HEK293 (cell line): Measurements from ENCODE around the gene JUP.

Source experiments
- AEBP2 ChIP-seq: fragments of 450-650 bp; formaldehyde crosslinking; IDR thresholded peaks from 2 replicates; pipeline ENCODE4 v1.5.1; 2016; ENCODE audit warnings: missing biosample characterization, missing genetic modification characterization, borderline replicate concordance
- HOXA7 ChIP-seq: sonication (generic); formaldehyde crosslinking; IDR thresholded peaks from 2 replicates; pipeline ENCODE4 v1.8.1; 2022; ENCODE audit warnings: missing genetic modification reagents, borderline replicate concordance
- KLF16 ChIP-seq: fragments of 450-650 bp; formaldehyde crosslinking; IDR thresholded peaks from 2 replicates; pipeline ENCODE4 v1.5.1; 2017; ENCODE audit warnings: missing biosample characterization, missing genetic modification characterization
- KLF7 ChIP-seq: fragments of 450-650 bp; formaldehyde crosslinking; IDR thresholded peaks from 2 replicates; pipeline ENCODE4 v1.5.1; 2016; ENCODE audit warnings: missing biosample characterization, missing genetic modification characterization, borderline replicate concordance
- MYNN ChIP-seq: fragments of 450-650 bp; formaldehyde crosslinking; IDR thresholded peaks from 2 replicates; pipeline ENCODE4 v1.5.1; 2016; ENCODE audit warnings: missing biosample characterization, missing genetic modification characterization, borderline replicate concordance
- SCRT2 ChIP-seq: fragments of 450-650 bp; formaldehyde crosslinking; IDR thresholded peaks from 2 replicates; pipeline ENCODE4 v1.5.1; 2016; ENCODE audit warnings: missing biosample characterization, missing genetic modification characterization
- SP7 ChIP-seq: fragments of 450-650 bp; formaldehyde crosslinking; IDR thresholded peaks from 2 replicates; pipeline ENCODE4 v1.5.1; 2016; ENCODE audit warnings: missing biosample characterization, missing genetic modification characterization
- WT1 ChIP-seq: fragments of 450-650 bp; formaldehyde crosslinking; IDR thresholded peaks from 2 replicates; pipeline ENCODE4 v1.5.1; 2016; ENCODE audit warnings: missing biosample characterization, missing genetic modification characterization
- YY1 ChIP-seq: fragments of 450-650 bp; formaldehyde crosslinking; IDR thresholded peaks from 2 replicates; pipeline ENCODE4 v1.5.1; 2018; ENCODE audit warnings: missing biosample characterization, missing genetic modification characterization
- ZBTB10 ChIP-seq: fragments of 450-650 bp; formaldehyde crosslinking; IDR thresholded peaks from 2 replicates; pipeline ENCODE4 v1.5.1; 2016; ENCODE audit warnings: missing biosample characterization, missing genetic modification characterization
- ZBTB11 ChIP-seq: fragments of 450-650 bp; formaldehyde crosslinking; conservative IDR thresholded peaks from 2 replicates; pipeline ENCODE4 v1.5.1; 2016; ENCODE audit warnings: low read depth, missing biosample characterization, missing genetic modification characterization
- ZBTB20 ChIP-seq: fragments of 450-650 bp; formaldehyde crosslinking; IDR thresholded peaks from 2 replicates; pipeline ENCODE4 v1.5.1; 2016; ENCODE audit warnings: missing biosample characterization, missing genetic modification characterization
- ZBTB26 ChIP-seq: fragments of 450-650 bp; formaldehyde crosslinking; optimal IDR thresholded peaks from 2 replicates; pipeline ENCODE3; 2016; ENCODE audit warnings: missing biosample characterization, mild to moderate bottlenecking, missing genetic modification characterization
- ZBTB6 ChIP-seq: fragments of 450-650 bp; formaldehyde crosslinking; IDR thresholded peaks from 2 replicates; pipeline ENCODE4 v1.5.1; 2017; ENCODE audit warnings: missing biosample characterization, missing genetic modification characterization
- ZBTB7A ChIP-seq: fragments of 450-650 bp; formaldehyde crosslinking; IDR thresholded peaks from 2 replicates; pipeline ENCODE4 v1.5.1; 2016; ENCODE audit warnings: low read depth, missing biosample characterization, missing genetic modification characterization
- ZBTB8A ChIP-seq: fragments of 450-650 bp; formaldehyde crosslinking; IDR thresholded peaks from 2 replicates; pipeline ENCODE4 v1.5.1; 2016; ENCODE audit warnings: missing biosample characterization, missing genetic modification characterization
- ZFP37 ChIP-seq: fragments of 450-650 bp; formaldehyde crosslinking; IDR thresholded peaks from 2 replicates; pipeline ENCODE4 v1.5.1; 2016; ENCODE audit warnings: missing biosample characterization, missing genetic modification characterization
- ZNF133 ChIP-seq: fragments of 450-650 bp; formaldehyde crosslinking; IDR thresholded peaks from 2 replicates; pipeline ENCODE4 v1.5.1; 2016; ENCODE audit warnings: missing biosample characterization, missing genetic modification characterization
- ZNF211 ChIP-seq: fragments of 450-650 bp; formaldehyde crosslinking; IDR thresholded peaks from 2 replicates; pipeline ENCODE4 v1.5.1; 2016; ENCODE audit warnings: low read depth, missing biosample characterization, missing genetic modification characterization
- ZNF266 ChIP-seq: fragments of 450-650 bp; formaldehyde crosslinking; IDR thresholded peaks from 2 replicates; pipeline ENCODE4 v1.5.1; 2016; ENCODE audit warnings: missing biosample characterization, missing genetic modification characterization, low read depth
- ZNF335 ChIP-seq: fragments of 450-650 bp; formaldehyde crosslinking; conservative IDR thresholded peaks from 2 replicates; pipeline ENCODE4 v1.5.1; 2016; ENCODE audit warnings: missing biosample characterization, missing genetic modification characterization
- ZNF416 ChIP-seq: fragments of 450-650 bp; formaldehyde crosslinking; IDR thresholded peaks from 2 replicates; pipeline ENCODE4 v1.5.1; 2016; ENCODE audit warnings: missing biosample characterization, missing genetic modification characterization
- ZNF600 ChIP-seq: fragments of 450-650 bp; formaldehyde crosslinking; IDR thresholded peaks from 2 replicates; pipeline ENCODE4 v1.5.1; 2016; ENCODE audit warnings: missing biosample characterization, missing genetic modification characterization
- ZNF660 ChIP-seq: fragments of 450-650 bp; IDR thresholded peaks from 2 replicates; pipeline ENCODE4 v1.5.1; 2018; ENCODE audit warnings: missing biosample characterization, mild to moderate bottlenecking, missing genetic modification characterization
- ZNF704 ChIP-seq: fragments of 450-650 bp; formaldehyde crosslinking; IDR thresholded peaks from 2 replicates; pipeline ENCODE4 v1.5.1; 2016; ENCODE audit warnings: missing biosample characterization, missing genetic modification characterization
- ZNF747 ChIP-seq: fragments of 450-650 bp; formaldehyde crosslinking; IDR thresholded peaks from 2 replicates; pipeline ENCODE4 v1.5.1; 2016; ENCODE audit warnings: missing biosample characterization, missing genetic modification characterization
- ZNF843 ChIP-seq: fragments of 450-650 bp; formaldehyde crosslinking; IDR thresholded peaks from 2 replicates; pipeline ENCODE4 v1.5.1; 2016; ENCODE audit warnings: missing biosample characterization, missing genetic modification characterization
- ZSCAN30 ChIP-seq: fragments of 450-650 bp; IDR thresholded peaks from 2 replicates; pipeline ENCODE4 v1.5.1; 2018; ENCODE audit warnings: missing biosample characterization, mild to moderate bottlenecking, missing genetic modification characterization, moderate library complexity

JUP gene

GRCh38 chr17:41811549-41812380 lies 25.3 kb upstream of the JUP start, which contains the start of gene P3H4 (continued):
- TF ChIP-seq ZBTB10 (tag by site-specific recombination) (no peak; the same call in 1 of the 2 replicates), ZBTB8A (tag by site-specific recombination) (peak; percentile 86), SP7 (tag by site-specific recombination) (peak; percentile 45), ZBTB26 (tag by site-specific recombination) (peak; percentile 96), SCRT2 (no peak), ZNF600 (no peak), AEBP2 (tag by site-specific recombination) (0 out of 2 replicates have a peak, but pooled peaks have one; percentile 2), HOXA7 (peak; percentile 41; the same call in 1 of the 2 replicates), ZNF133 (no peak), ZNF335 (tag by site-specific recombination) (peak; percentile 91), KLF16 (tag by site-specific recombination) (peak; percentile 26; the same call in 1 of the 2 replicates), ZBTB7A (peak; percentile 29; the same call in 1 of the 2 replicates), ZNF416 (tag by site-specific recombination) (no peak), ZNF704 (tag by site-specific recombination) (no peak), WT1 (tag by site-specific recombination) (no peak), ZNF747 (no peak), ZBTB6 (tag by site-specific recombination) (peak; percentile 85), ZFP37 (no peak), KLF7 (tag by site-specific recombination) (peak; percentile 51; the same call in 1 of the 2 replicates), ZNF843 (no peak), YY1 (tag by site-specific recombination) (peak; percentile 12; the same call in 1 of the 2 replicates), ZNF211 (tag by site-specific recombination) (no peak), ZBTB20 (tag by site-specific recombination) (peak; percentile 88), ZSCAN30 (tag by site-specific recombination) (peak; percentile 72), ZNF660 (tag by site-specific recombination) (peak; percentile 89), ZBTB11 (tag by site-specific recombination) (peak; percentile 20), MYNN (tag by site-specific recombination) (0 out of 2 replicates have a peak, but pooled peaks have one; percentile 12), ZNF266 (tag by site-specific recombination) (no peak)
